Progenitor cell of endocrine pancreas (in vitro differentiated cells): ENCODE results near the gene ALDH5A1. TPM values are rescaled to one million over a fixed set of nuclear protein-coding genes. Genes with fewer than 3 reads are reported as not detected.

Experiments
- DNase-seq: peaks from one replicate; pipeline ENCODE4 v3.0.0; 2021; ENCODE audit warnings: low spot score; ENCODE audit not compliant: unreplicated experiment
- H3K27ac Mint-ChIP-seq: 2 replicates; pipeline ENCODE4 v1.8.0; 2021; ENCODE audit warnings: mild to moderate bottlenecking, moderate library complexity, mixed read lengths
- H3K27me3 Mint-ChIP-seq: 2 replicates; pipeline ENCODE4 v1.8.0; 2021; ENCODE audit warnings: mixed read lengths
- H3K36me3 Mint-ChIP-seq: 2 replicates; pipeline ENCODE4 v1.8.0; 2022; ENCODE audit warnings: mixed read lengths; ENCODE audit not compliant: insufficient read depth
- H3K4me1 Mint-ChIP-seq: 2 replicates; pipeline ENCODE4 v1.8.0; 2021; ENCODE audit warnings: low read depth, mixed read lengths
- H3K4me3 Mint-ChIP-seq: 2 replicates; pipeline ENCODE4 v1.8.0; 2021; ENCODE audit warnings: low read depth, mild to moderate bottlenecking, moderate library complexity, mixed read lengths
- H3K9me3 Mint-ChIP-seq: 2 replicates; pipeline ENCODE4 v1.8.0; 2021; ENCODE audit warnings: low read depth, mixed read lengths
- total RNA-seq: library from RNA; stranded (reverse); gene quantifications from 2 replicates; pipeline ENCODE4 v1.2.1, GENCODE V29; 2021
- TF ChIP-seq, protein P1 (sequence below): fragments of 200-600 bp; sonication (generic); IDR thresholded peaks from one replicate; pipeline ENCODE4 v1.5.0; 2021; ENCODE audit warnings: antibody characterized with exemption, mild to moderate bottlenecking; ENCODE audit not compliant: unreplicated experiment

ALDH5A1 gene
- total RNA-seq, 1 donor from 2014 or later, result 14.5 TPM

DNA sequence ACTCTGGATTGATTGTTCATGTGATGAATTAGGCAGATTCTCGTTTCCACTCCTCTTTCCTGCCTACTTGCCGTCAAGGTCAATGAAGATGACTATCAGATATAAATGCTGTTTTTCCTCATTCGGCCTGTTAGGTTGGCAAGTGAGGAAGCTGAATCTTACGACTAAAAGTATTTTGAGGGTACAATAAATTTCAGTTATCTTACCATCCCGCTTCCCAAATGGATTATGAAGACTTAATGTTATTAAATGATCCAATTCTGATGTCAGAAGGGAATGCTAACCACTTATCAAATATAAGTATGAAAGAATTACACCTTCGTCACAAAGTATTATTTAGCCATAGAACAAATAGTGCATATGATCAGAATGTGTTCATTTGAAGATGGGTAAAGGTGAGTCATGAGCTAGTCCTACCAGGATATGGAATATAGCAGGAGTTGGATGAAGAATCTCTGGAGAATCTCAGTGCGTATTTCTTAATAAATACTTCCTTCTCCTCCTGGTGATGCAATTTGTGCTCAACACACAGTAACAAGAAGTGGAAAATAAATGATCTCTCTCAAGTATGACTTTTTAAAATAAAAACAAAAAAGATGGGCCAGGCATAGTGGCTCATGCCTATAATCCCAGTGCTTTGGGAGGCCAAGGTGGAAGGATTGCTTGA, 10.0 kb upstream of the ALDH5A1 start:
- Mint-ChIP-seq H3K27me3 (no peaks in the 10 kb centered on the region), H3K36me3 (peaks cover 2% of the 10 kb centered on the region), H3K4me3 (no peak overlapping the region), H3K4me1 (no peaks in the 10 kb centered on the region), H3K27ac (no peak overlapping the region), H3K9me3 (no peaks in the 10 kb centered on the region)
- DNase-seq, result no peak
- TF ChIP-seq, protein P1, sequence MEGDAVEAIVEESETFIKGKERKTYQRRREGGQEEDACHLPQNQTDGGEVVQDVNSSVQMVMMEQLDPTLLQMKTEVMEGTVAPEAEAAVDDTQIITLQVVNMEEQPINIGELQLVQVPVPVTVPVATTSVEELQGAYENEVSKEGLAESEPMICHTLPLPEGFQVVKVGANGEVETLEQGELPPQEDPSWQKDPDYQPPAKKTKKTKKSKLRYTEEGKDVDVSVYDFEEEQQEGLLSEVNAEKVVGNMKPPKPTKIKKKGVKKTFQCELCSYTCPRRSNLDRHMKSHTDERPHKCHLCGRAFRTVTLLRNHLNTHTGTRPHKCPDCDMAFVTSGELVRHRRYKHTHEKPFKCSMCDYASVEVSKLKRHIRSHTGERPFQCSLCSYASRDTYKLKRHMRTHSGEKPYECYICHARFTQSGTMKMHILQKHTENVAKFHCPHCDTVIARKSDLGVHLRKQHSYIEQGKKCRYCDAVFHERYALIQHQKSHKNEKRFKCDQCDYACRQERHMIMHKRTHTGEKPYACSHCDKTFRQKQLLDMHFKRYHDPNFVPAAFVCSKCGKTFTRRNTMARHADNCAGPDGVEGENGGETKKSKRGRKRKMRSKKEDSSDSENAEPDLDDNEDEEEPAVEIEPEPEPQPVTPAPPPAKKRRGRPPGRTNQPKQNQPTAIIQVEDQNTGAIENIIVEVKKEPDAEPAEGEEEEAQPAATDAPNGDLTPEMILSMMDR, result no peak

DNA sequence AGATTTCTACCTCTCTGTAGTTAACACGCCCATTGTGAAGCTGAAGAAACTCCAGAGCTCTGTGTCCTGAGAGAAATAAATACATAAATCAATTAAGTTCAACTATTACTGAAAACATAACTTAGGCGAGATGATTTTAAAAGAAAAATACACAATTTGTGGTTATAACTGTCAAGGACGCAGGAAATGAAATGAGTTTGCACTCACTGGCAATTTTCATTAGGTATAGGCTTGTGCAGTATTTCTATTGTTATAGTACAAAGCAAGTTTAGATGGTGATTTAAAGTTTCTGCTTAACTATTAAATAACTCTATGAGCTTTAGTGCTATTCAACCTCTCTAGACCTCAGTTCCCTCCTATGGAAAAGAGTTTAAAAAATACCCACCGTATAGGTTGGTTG, 8.7 kb upstream of the ALDH5A1 start:
- no peaks in the 10 kb centered on the region for H3K4me1 Mint-ChIP-seq
- no peaks in the 10 kb centered on the region for H3K27me3 Mint-ChIP-seq
- no peaks in the 10 kb centered on the region for H3K36me3 Mint-ChIP-seq
- H3K27ac Mint-ChIP-seq, result no peak overlapping the region
- no peak for DNase-seq
- H3K4me3 Mint-ChIP-seq, result no peak overlapping the region
- TF ChIP-seq, protein P1, result no peak
- no peaks in the 10 kb centered on the region for H3K9me3 Mint-ChIP-seq

DNA sequence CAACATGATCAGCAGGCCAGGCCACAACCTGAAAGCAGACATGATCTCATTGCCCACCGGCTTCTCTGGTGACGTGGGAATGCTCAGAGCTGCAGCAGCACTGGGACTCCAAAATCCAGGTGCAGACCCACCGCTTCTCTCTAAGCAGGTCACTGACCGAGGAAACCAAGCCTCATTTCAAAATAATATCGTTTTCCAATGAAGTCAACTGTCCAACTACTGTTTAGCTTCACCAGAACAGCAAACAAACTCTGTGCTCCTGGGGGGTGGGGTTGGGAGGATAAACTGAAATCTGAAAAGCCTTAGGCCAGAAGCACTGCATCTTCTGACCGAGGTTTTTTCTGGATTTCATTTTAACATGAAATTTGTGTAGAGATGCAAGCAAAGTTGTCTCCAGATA, 5.3 kb upstream of the ALDH5A1 start, which contains the start of gene GPLD1:
Gene GPLD1 (minus strand): TSS at position 109 of the 400 bp plus-strand sequence. CDS start 67 bp downstream, at position 42.
- no peak within 1 kb of the TSS for H3K27ac Mint-ChIP-seq
- no peak for DNase-seq
- H3K9me3 Mint-ChIP-seq, result no peaks in the 10 kb centered on the region
- H3K4me3 Mint-ChIP-seq, result no peak within 1 kb of the TSS
- TF ChIP-seq, protein P1, result no peak
- no peaks in the 10 kb centered on the region for H3K36me3 Mint-ChIP-seq
- peaks cover 3% of the 10 kb centered on the region for H3K4me1 Mint-ChIP-seq
- H3K27me3 Mint-ChIP-seq, result peaks cover 3% of the 10 kb centered on the region

DNA sequence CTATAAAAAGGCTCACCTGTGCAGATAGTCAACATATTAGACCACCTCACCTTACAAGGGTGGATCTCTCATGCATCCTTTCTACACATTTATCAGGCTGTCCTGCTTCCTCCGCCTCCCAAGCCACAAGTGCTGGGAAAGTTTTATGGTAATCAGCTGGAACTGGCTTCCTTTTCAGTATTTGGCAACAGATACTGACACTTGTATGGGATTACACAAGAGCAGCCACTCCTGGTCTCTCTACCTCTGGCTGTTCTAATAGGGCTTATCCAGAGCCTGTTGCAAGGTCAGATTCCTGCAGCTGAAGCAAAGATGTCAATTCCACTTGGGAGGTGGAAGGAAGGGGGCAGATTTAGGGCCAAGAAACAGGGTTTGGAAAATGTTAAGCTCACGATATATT, 4.9 kb upstream of the ALDH5A1 start:
- DNase-seq, result no peak
- peaks cover 3% of the 10 kb centered on the region for H3K4me1 Mint-ChIP-seq
- no peaks in the 10 kb centered on the region for H3K36me3 Mint-ChIP-seq
- H3K27ac Mint-ChIP-seq, result no peak overlapping the region
- TF ChIP-seq, protein P1, result no peak
- H3K27me3 Mint-ChIP-seq, result peaks cover 3% of the 10 kb centered on the region
- H3K9me3 Mint-ChIP-seq, result no peaks in the 10 kb centered on the region
- H3K4me3 Mint-ChIP-seq, result no peak overlapping the region

DNA sequence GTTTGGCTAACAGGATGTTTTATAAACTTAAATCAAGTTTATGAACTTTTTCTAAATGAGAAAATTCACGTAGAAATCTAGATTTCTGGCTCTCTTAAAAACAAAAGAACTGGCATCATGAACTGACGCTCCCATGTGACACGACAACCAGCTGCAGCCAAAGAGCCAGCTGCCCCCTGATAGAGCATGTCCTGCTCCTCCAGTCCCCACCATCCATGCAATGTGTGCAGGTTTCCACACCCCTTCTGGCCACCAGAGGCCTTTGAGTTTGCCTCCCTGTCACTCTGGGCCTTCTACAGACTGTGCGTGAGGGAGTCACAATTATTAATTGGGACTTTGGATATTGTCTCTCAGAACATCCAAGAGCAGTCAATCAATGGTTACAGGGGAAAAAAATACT, 3.8 kb upstream of the ALDH5A1 start:
- H3K36me3 Mint-ChIP-seq, result no peaks in the 10 kb centered on the region
- H3K27ac Mint-ChIP-seq, result no peak overlapping the region
- H3K4me1 Mint-ChIP-seq, result peaks cover 5% of the 10 kb centered on the region
- H3K9me3 Mint-ChIP-seq, result no peaks in the 10 kb centered on the region
- DNase-seq, result no peak
- no peak overlapping the region for H3K4me3 Mint-ChIP-seq
- H3K27me3 Mint-ChIP-seq, result peaks cover 3% of the 10 kb centered on the region
- TF ChIP-seq, protein P1, result no peak
